Endothelial cell (in vitro differentiated cells): ENCODE measurements around the gene STK11IP. TPM values are rescaled to one million over a fixed set of nuclear protein-coding genes. Genes with fewer than 3 reads are reported as not detected.

ENCODE experiments used
- DNase-seq: peaks from one replicate; pipeline ENCODE4 v3.0.0; 2021; ENCODE audit warnings: low spot score
- H3K27ac Mint-ChIP-seq: one replicate; pipeline ENCODE4 v1.8.0; 2021; ENCODE audit warnings: mixed read lengths, inconsistent platforms; ENCODE audit not compliant: unreplicated experiment
- H3K27me3 Mint-ChIP-seq: one replicate; pipeline ENCODE4 v1.8.0; 2021; ENCODE audit warnings: mild to moderate bottlenecking, moderate library complexity, mixed read lengths, inconsistent platforms; ENCODE audit not compliant: unreplicated experiment
- H3K36me3 Mint-ChIP-seq: one replicate; pipeline ENCODE4 v1.8.0; 2021; ENCODE audit warnings: mild to moderate bottlenecking, low read depth, mixed read lengths, inconsistent platforms; ENCODE audit not compliant: unreplicated experiment
- H3K4me1 Mint-ChIP-seq: one replicate; pipeline ENCODE4 v1.8.0; 2021; ENCODE audit warnings: mild to moderate bottlenecking, mixed read lengths, inconsistent platforms; ENCODE audit not compliant: unreplicated experiment
- H3K4me3 Mint-ChIP-seq: one replicate; pipeline ENCODE4 v1.8.0; 2021; ENCODE audit warnings: mild to moderate bottlenecking, mixed read lengths, inconsistent platforms; ENCODE audit not compliant: unreplicated experiment
- H3K9me3 Mint-ChIP-seq: one replicate; pipeline ENCODE4 v1.8.0; 2021; ENCODE audit warnings: mixed read lengths, inconsistent platforms; ENCODE audit not compliant: unreplicated experiment
- CTCF ChIP-seq: fragments of 200-600 bp; sonication (generic); IDR thresholded peaks from one replicate; pipeline ENCODE4 v1.5.0; 2021; ENCODE audit warnings: antibody characterized with exemption; ENCODE audit not compliant: unreplicated experiment
- long read RNA-seq: library from polyadenylated mRNA; unstranded; transcript quantifications from one replicate; pipeline ENCODE4 v2.0.0, GENCODE V29; 2020; ENCODE audit not compliant: unreplicated experiment
- total RNA-seq: library from RNA; stranded (reverse); fragmentation: NEBNext Ultra II Directional; extraction: Animal tissue kit (Norgen Biotek cat#: 25700); gene quantifications from one replicate; pipeline ENCODE4 v1.2.1, GENCODE V29; 2021; ENCODE audit not compliant: unreplicated experiment

STK11IP gene, protein sequence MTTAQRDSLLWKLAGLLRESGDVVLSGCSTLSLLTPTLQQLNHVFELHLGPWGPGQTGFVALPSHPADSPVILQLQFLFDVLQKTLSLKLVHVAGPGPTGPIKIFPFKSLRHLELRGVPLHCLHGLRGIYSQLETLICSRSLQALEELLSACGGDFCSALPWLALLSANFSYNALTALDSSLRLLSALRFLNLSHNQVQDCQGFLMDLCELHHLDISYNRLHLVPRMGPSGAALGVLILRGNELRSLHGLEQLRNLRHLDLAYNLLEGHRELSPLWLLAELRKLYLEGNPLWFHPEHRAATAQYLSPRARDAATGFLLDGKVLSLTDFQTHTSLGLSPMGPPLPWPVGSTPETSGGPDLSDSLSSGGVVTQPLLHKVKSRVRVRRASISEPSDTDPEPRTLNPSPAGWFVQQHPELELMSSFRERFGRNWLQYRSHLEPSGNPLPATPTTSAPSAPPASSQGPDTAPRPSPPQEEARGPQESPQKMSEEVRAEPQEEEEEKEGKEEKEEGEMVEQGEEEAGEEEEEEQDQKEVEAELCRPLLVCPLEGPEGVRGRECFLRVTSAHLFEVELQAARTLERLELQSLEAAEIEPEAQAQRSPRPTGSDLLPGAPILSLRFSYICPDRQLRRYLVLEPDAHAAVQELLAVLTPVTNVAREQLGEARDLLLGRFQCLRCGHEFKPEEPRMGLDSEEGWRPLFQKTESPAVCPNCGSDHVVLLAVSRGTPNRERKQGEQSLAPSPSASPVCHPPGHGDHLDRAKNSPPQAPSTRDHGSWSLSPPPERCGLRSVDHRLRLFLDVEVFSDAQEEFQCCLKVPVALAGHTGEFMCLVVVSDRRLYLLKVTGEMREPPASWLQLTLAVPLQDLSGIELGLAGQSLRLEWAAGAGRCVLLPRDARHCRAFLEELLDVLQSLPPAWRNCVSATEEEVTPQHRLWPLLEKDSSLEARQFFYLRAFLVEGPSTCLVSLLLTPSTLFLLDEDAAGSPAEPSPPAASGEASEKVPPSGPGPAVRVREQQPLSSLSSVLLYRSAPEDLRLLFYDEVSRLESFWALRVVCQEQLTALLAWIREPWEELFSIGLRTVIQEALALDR
- total RNA-seq: 23.8 TPM
- long read RNA-seq, partial matches to known transcripts: 3 of 7 reads
- long read RNA-seq, other reads (novel, unspliced or antisense): 2 of 7 reads

GRCh38 chr2:219597552-219598307, at the start of gene STK11IP:
TSS of gene STK11IP (plus strand) at chr2:219597857. CDS start at chr2:219598120, 263 bp downstream.
- Mint-ChIP-seq H3K27ac (peak within 1 kb of the TSS; percentile 97), H3K9me3 (no peaks in the 10 kb centered on the region), H3K4me1 (peaks cover 15% of the 10 kb centered on the region), H3K27me3 (peaks cover 3% of the 10 kb centered on the region), H3K36me3 (peaks cover 16% of the 10 kb centered on the region), H3K4me3 (peak within 1 kb of the TSS; percentile 94)
- TF ChIP-seq CTCF: no peak
- DNase-seq: peak; percentile 90

DNA sequence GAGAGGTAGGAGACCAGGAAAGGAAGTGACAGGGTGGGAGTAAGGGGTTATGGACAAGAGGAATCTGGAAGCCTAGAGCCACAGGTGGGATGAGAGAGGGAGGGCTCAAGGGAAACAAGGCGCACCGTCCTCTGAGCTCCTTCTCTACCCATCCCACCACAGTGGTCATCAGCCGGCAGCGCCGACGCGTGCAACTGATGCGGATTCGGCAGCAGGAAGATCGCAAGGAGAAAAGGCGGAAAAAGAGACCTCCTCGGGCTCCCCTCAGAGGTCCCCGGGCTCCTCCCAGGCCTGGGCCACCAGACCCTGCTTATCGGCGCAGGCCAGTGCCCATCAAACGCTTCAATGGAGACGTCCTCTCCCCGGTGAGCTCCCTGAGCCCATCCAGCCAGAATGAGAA, 48.7 kb upstream of the STK11IP start:
- Mint-ChIP-seq H3K27me3 (peaks cover 44% of the 10 kb centered on the region), H3K27ac (no peak overlapping the region), H3K4me1 (peaks cover 8% of the 10 kb centered on the region), H3K36me3 (peaks cover 24% of the 10 kb centered on the region), H3K9me3 (no peaks in the 10 kb centered on the region), H3K4me3 (no peak overlapping the region)
- TF ChIP-seq CTCF: no peak
- no peak for DNase-seq

- H3K36me3 Mint-ChIP-seq: peaks cover 20% of the 10 kb centered on the region
- no peaks in the 10 kb centered on the region for H3K9me3 Mint-ChIP-seq
- no peak for DNase-seq
- peaks cover 4% of the 10 kb centered on the region for H3K4me1 Mint-ChIP-seq
- H3K27me3 Mint-ChIP-seq: peaks cover 44% of the 10 kb centered on the region
- TF ChIP-seq CTCF: no peak
- no peak overlapping the region for H3K27ac Mint-ChIP-seq
- H3K4me3 Mint-ChIP-seq: no peak overlapping the region
Observed at GRCh38 chr2:219549619-219550018, 48.0 kb upstream of the STK11IP start.

- H3K36me3 Mint-ChIP-seq: peaks cover 9% of the 10 kb centered on the region
- no peak for DNase-seq
- TF ChIP-seq CTCF: no peak
- peaks cover 35% of the 10 kb centered on the region for H3K27me3 Mint-ChIP-seq
- no peak overlapping the region for H3K27ac Mint-ChIP-seq
- H3K4me3 Mint-ChIP-seq: no peak overlapping the region
- H3K4me1 Mint-ChIP-seq: no peaks in the 10 kb centered on the region
- H3K9me3 Mint-ChIP-seq: no peaks in the 10 kb centered on the region
Observed at GRCh38 chr2:219551441-219552381, 45.9 kb upstream of the STK11IP start.
